VCaP (cell line): Measurements from ENCODE around the gene AKAP13.

Source experiments
- H3K27ac ChIP-seq: fragments of 450-650 bp; 2 replicates; pipeline ENCODE4 v1.5.1; 2017
- CTCF ChIP-seq: fragments of 450-650 bp; conservative IDR thresholded peaks from 2 replicates; pipeline ENCODE4 v1.5.1; 2017; ENCODE audit warnings: mild to moderate bottlenecking, moderate library complexity

The AKAP13 gene

GRCh38 chr15:85753261-85753660, 372.9 kb downstream of the AKAP13 start:
- H3K27ac ChIP-seq = no peak overlapping the region
- TF ChIP-seq CTCF = no peak

GRCh38 chr15:85753791-85754452, 373.5 kb downstream of the AKAP13 start:
- TF ChIP-seq CTCF = no peak
- no peak overlapping the region for H3K27ac ChIP-seq

GRCh38 chr15:85754989-85755388, 374.6 kb downstream of the AKAP13 start:
- H3K27ac ChIP-seq = no peak overlapping the region
- TF ChIP-seq CTCF = no peak

GRCh38 chr15:85755471-85755870, 375.1 kb downstream of the AKAP13 start:
- no peak overlapping the region for H3K27ac ChIP-seq
- no peak for TF ChIP-seq CTCF

- no peak for TF ChIP-seq CTCF
- no peak overlapping the region for H3K27ac ChIP-seq
These were observed 375.5 kb downstream of the AKAP13 start for GRCh38 chr15:85755942-85756341.

GRCh38 chr15:85756411-85757072, 376.1 kb downstream of the AKAP13 start:
- no peak overlapping the region for H3K27ac ChIP-seq
- TF ChIP-seq CTCF = no peak

- no peak overlapping the region for H3K27ac ChIP-seq
- TF ChIP-seq CTCF = no peak
These were observed 376.9 kb downstream of the AKAP13 start for GRCh38 chr15:85757073-85757938.
